ENCODE data around the gene PTGER2. TPM values are rescaled to one million over a fixed set of nuclear protein-coding genes. Genes with fewer than 3 reads are reported as not detected.

The PTGER2 gene
- total RNA-seq, 2 experiments from 2014 or later, result 4.3 to 4.8 TPM

GRCh38 chr14:52356025-52356424 is 41.9 kb downstream of the PTGER2 start:
- CTCF ChIA-PET, result no interaction called here
- no peaks in the 10 kb centered on the region for H3K9me3 ChIP-seq (ENCODE audit: control insufficient read depth in 1 of 2, insufficient read depth in 1 of 2, low read length in 2 of 2)
- no peak for TF ChIP-seq CTCF (IDR thresholded peaks at IDR 0.05)
- no peaks in the 10 kb centered on the region for H3K27me3 ChIP-seq (ENCODE audit: control insufficient read depth in 1 of 2, insufficient read depth in 2 of 2, low read length in 2 of 2)
- H3K4me1 ChIP-seq (ENCODE audit: insufficient read depth, low read length), result peaks cover 31% of the 10 kb centered on the region
- ATAC-seq (ENCODE audit: poor library complexity), result no peak
- H3K27ac ChIP-seq (ENCODE audit: low read depth in 1 of 2, low read length in 2 of 2), result no peak overlapping the region
- Mint-ChIP-seq H3K36me3 (ENCODE audit: low read depth) (no peaks in the 10 kb centered on the region), H3K9me3 (no peaks in the 10 kb centered on the region), H3K4me3 (no peak overlapping the region), H3K27me3 (no peaks in the 10 kb centered on the region), H3K27ac (no peak overlapping the region), H3K4me1 (ENCODE audit: low read depth) (peaks cover 43% of the 10 kb centered on the region)
- intact Hi-C loops (cut with DNase I, micrococcal nuclease), result no loop called here
- no peak for DNase-seq
- no peak overlapping the region for H3K4me3 ChIP-seq (ENCODE audit: low read length)
- POLR2A ChIA-PET, result no interaction called here
- H3K36me3 ChIP-seq (ENCODE audit: insufficient read depth, low read length), result no peaks in the 10 kb centered on the region

DNA sequence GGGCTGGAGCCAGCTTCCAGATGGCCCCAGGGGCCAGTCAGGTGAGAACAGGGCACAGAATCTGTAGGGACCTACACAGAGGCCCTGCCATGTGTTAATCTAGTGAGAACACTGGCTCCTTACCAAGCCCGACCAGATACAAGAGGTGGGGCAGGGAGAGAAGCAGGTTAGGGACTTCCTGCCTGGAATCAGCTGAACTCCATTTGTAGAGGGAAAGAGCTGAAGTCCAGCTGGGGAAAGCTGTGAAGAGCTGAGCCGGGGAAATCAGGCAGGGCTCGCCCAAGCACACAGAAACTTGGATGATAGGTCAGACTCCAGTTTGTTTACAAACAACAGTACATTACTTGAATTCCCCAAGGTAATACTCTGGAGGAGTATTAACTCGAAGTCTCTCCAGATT is 46.7 kb downstream of the PTGER2 start:
- no peak for TF ChIP-seq CTCF (IDR thresholded peaks at IDR 0.05)
- no peaks in the 10 kb centered on the region for H3K9me3 Mint-ChIP-seq
- DNase-seq (no peak), ATAC-seq (ENCODE audit: poor library complexity) (no peak)
- Histone ChIP-seq H3K9me3 (ENCODE audit: control insufficient read depth in 1 of 2, insufficient read depth in 1 of 2, low read length in 2 of 2) (no peaks in the 10 kb centered on the region), H3K36me3 (ENCODE audit: insufficient read depth, low read length) (no peaks in the 10 kb centered on the region), H3K27ac (ENCODE audit: low read depth in 1 of 2, low read length in 2 of 2) (no peak overlapping the region), H3K27me3 (ENCODE audit: control insufficient read depth in 1 of 2, insufficient read depth in 2 of 2, low read length in 2 of 2) (no peaks in the 10 kb centered on the region), H3K4me1 (ENCODE audit: insufficient read depth, low read length) (peaks cover 1% of the 10 kb centered on the region), H3K4me3 (ENCODE audit: low read length) (no peak overlapping the region)
- ChIA-PET POLR2A (no interaction called here), CTCF (no interaction called here)
- peaks cover 2% of the 10 kb centered on the region for H3K4me1 Mint-ChIP-seq (ENCODE audit: low read depth)
- H3K27ac Mint-ChIP-seq, result no peak overlapping the region
- H3K36me3 Mint-ChIP-seq (ENCODE audit: low read depth), result no peaks in the 10 kb centered on the region
- no peaks in the 10 kb centered on the region for H3K27me3 Mint-ChIP-seq
- H3K4me3 Mint-ChIP-seq, result no peak overlapping the region
- intact Hi-C loops (cut with DNase I, micrococcal nuclease), result no loop called here

- H3K4me1 Mint-ChIP-seq (ENCODE audit: low read depth), result no peaks in the 10 kb centered on the region
Measured at GRCh38 chr14:52363041-52363704, 49.1 kb downstream of the PTGER2 start.

More at GRCh38 chr14:52363041-52363704, 49.1 kb downstream of the PTGER2 start:
- intact Hi-C loops (cut with DNase I, micrococcal nuclease), result no loop called here
- H3K4me1 ChIP-seq (ENCODE audit: insufficient read depth, low read length), result no peaks in the 10 kb centered on the region
- H3K27me3 ChIP-seq (ENCODE audit: control insufficient read depth in 1 of 2, insufficient read depth in 2 of 2, low read length in 2 of 2), result no peaks in the 10 kb centered on the region
- no peak overlapping the region for H3K4me3 ChIP-seq (ENCODE audit: low read length)
- no peaks in the 10 kb centered on the region for H3K36me3 ChIP-seq (ENCODE audit: insufficient read depth, low read length)
- no peak overlapping the region for H3K27ac Mint-ChIP-seq
- DNase-seq, result no peak
- ATAC-seq (ENCODE audit: poor library complexity), result no peak
- H3K9me3 Mint-ChIP-seq, result no peaks in the 10 kb centered on the region
- TF ChIP-seq CTCF (IDR thresholded peaks at IDR 0.05), result no peak
- H3K27me3 Mint-ChIP-seq, result no peaks in the 10 kb centered on the region
- no peaks in the 10 kb centered on the region for H3K9me3 ChIP-seq (ENCODE audit: control insufficient read depth in 1 of 2, insufficient read depth in 1 of 2, low read length in 2 of 2)
- no peaks in the 10 kb centered on the region for H3K36me3 Mint-ChIP-seq (ENCODE audit: low read depth)
- H3K4me3 Mint-ChIP-seq, result no peak overlapping the region
- POLR2A ChIA-PET, result no interaction called here
- CTCF ChIA-PET, result interaction anchor here (0.6 kb wide), 1 partner anchor 128 kb away, joined by 3 read pairs; no protein-coding TSS in a partner anchor
- H3K27ac ChIP-seq (ENCODE audit: low read depth in 1 of 2, low read length in 2 of 2), result no peak overlapping the region
